ENCODE results near the gene SFMBT1.
A peak's percentile ranks its signal among the peaks of the same experiment; 100 is the strongest.

SFMBT1 gene

GRCh38 chr3:52880047-52880446, 165.8 kb downstream of the SFMBT1 start:
- no peak for TF ChIP-seq CTCF (conservative IDR thresholded peaks at IDR 0.05)
- H3K27ac ChIP-seq, result no peak overlapping the region

- no peak overlapping the region for H3K27ac ChIP-seq
- no peak for TF ChIP-seq CTCF (conservative IDR thresholded peaks at IDR 0.05)
These were observed 166.3 kb downstream of the SFMBT1 start for GRCh38 chr3:52879581-52879980.

DNA sequence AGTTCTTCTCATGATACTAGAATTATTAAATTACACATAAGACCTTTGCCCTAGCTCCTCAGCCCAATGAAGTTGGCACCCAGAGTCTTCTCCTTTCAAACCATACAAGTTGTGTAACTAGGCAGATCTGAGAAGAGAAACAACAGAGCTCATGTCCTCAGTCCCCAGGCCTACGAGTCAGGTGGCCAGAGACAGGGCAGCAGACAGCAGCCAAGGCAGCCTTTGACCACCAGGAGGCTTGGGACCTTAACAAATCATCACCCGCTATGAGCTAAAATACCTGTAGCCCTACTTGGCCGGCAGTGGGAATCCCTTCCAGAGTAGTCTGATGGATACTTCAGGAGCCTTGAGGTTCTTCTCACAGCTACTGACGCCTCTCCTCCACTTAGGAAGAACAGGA, 166.8 kb downstream of the SFMBT1 start:
- H3K27ac ChIP-seq, result no peak overlapping the region
- 0 out of 2 replicates have a peak, but pooled peaks have one; percentile 6 for TF ChIP-seq CTCF (conservative IDR thresholded peaks at IDR 0.05)

- H3K27ac ChIP-seq, result no peak overlapping the region
- TF ChIP-seq CTCF (conservative IDR thresholded peaks at IDR 0.05), result no peak
These were observed 168.8 kb downstream of the SFMBT1 start for GRCh38 chr3:52877085-52877484.

- no peak for TF ChIP-seq CTCF (conservative IDR thresholded peaks at IDR 0.05)
- no peak overlapping the region for H3K27ac ChIP-seq
These were observed 170.8 kb downstream of the SFMBT1 start for GRCh38 chr3:52874864-52875587.

- no peak overlapping the region for H3K27ac ChIP-seq
- no peak for TF ChIP-seq CTCF (conservative IDR thresholded peaks at IDR 0.05)
These were observed 171.6 kb downstream of the SFMBT1 start for GRCh38 chr3:52874160-52874701.

GRCh38 chr3:52873433-52874159, 172.3 kb downstream of the SFMBT1 start:
- no peak for TF ChIP-seq CTCF (conservative IDR thresholded peaks at IDR 0.05)
- no peak overlapping the region for H3K27ac ChIP-seq

All from VCaP (cell line).